A549 (cell line): ENCODE measurements around the gene CPZ. TPM values are rescaled to one million over a fixed set of nuclear protein-coding genes. Genes with fewer than 3 reads are reported as not detected.
A peak's percentile ranks its signal among the peaks of the same experiment; 100 is the strongest.

ENCODE experiments used
- ATAC-seq, 2 experiments: fragments of 200-7000 bp in 1 of 2; fragments of >200 bp in 1 of 2; cut with Nextera tagmentation in 1 of 2; cut with Tn5 transposase in 1 of 2; 3 replicates each; pipeline versions ENCODE4 v1.8.0 to v1.9.1; 2018 to 2020; ENCODE audit warnings: mild to moderate bottlenecking in 1 of 2, moderate library complexity in 1 of 2
- CTCF ChIA-PET: fragments of 300-600 bp; sonication (Branson Sonifier 250); formaldehyde crosslinking; extraction: SDS; loops from one replicate; lab custom pipeline; 2021; ENCODE audit warnings: antibody characterized with exemption, inconsistent platforms; lab: Yijun Ruan, JAX
- POLR2A ChIA-PET: fragments of 350-600 bp; formaldehyde crosslinking; extraction: SDS; loops from one replicate; lab custom pipeline; 2021; ENCODE audit warnings: antibody characterized with exemption, inconsistent platforms; lab: Yijun Ruan, JAX
- DNase-seq, 2 experiments: peaks; one replicate each; pipeline versions ENCODE4 v3.0.0 to v3.0.0-alpha.2; 2011 to 2016; ENCODE audit warnings: low read depth in 1 of 2, low spot score in 1 of 2
- FAIRE-seq: peaks from 2 replicates; lab custom pipeline; 2011; peaks lifted over from hg19 to GRCh38; lab: Jason Lieb, UNC
- H3K27ac ChIP-seq, 2 experiments: fragments of >200 bp; sonication (Bioruptor Twin); formaldehyde crosslinking; 3 replicates each; pipeline ENCODE4 v1.5.1; 2016 to 2017
- H3K4me1 ChIP-seq: fragments of >200 bp; sonication (Bioruptor Twin); formaldehyde crosslinking; 3 replicates; pipeline ENCODE4 v1.6.1; 2016
- H3K4me2 ChIP-seq: fragments of >200 bp; sonication (Bioruptor Twin); formaldehyde crosslinking; 3 replicates; pipeline ENCODE4 v1.6.1; 2016
- H3K4me3 ChIP-seq: fragments of >200 bp; sonication (Bioruptor Twin); formaldehyde crosslinking; 3 replicates; pipeline ENCODE4 v1.5.1; 2016
- H3K9me3 ChIP-seq: fragments of >200 bp; sonication (Bioruptor Twin); formaldehyde crosslinking; 3 replicates; pipeline ENCODE4 v1.6.1; 2016
- BHLHE40 ChIP-seq: IDR thresholded peaks from 2 replicates; pipeline ENCODE4 v1.6.1; 2012; ENCODE audit warnings: low read depth, low read length, inconsistent platforms
- CTCF ChIP-seq: fragments of >200 bp; sonication (Bioruptor Twin); formaldehyde crosslinking; IDR thresholded peaks from 3 replicates; pipeline ENCODE4 v1.5.1; 2016
- E2F6 ChIP-seq: IDR thresholded peaks from 2 replicates; pipeline ENCODE4 v1.6.1; 2012; ENCODE audit warnings: low read depth, borderline replicate concordance
- EHF ChIP-seq: fragments of 250-450 bp; sonication (Bioruptor Pico); IDR thresholded peaks from 2 replicates; pipeline ENCODE4 v1.5.0; 2020; ENCODE audit warnings: mild to moderate bottlenecking
- ESRRA ChIP-seq: fragments of 150-350 bp; IDR thresholded peaks from 2 replicates; pipeline ENCODE4 v1.6.1; 2014; ENCODE audit warnings: mild to moderate bottlenecking, low read length, borderline replicate concordance
- FOSB ChIP-seq: fragments of 250-450 bp; sonication (Bioruptor Pico); IDR thresholded peaks from 2 replicates; pipeline ENCODE4 v1.5.0; 2020; ENCODE audit warnings: mild to moderate bottlenecking, moderate library complexity
- GATA3 ChIP-seq: IDR thresholded peaks from 2 replicates; pipeline ENCODE4 v1.6.1; 2012; ENCODE audit warnings: borderline replicate concordance
- HOXB13 ChIP-seq: fragments of 250-450 bp; sonication (Bioruptor Pico); IDR thresholded peaks from 2 replicates; pipeline ENCODE4 v1.5.0; 2020; ENCODE audit warnings: low read depth, mild to moderate bottlenecking, moderate library complexity
- HOXB5 ChIP-seq: fragments of 250-450 bp; sonication (Bioruptor Pico); IDR thresholded peaks from 2 replicates; pipeline ENCODE4 v1.5.0; 2020; ENCODE audit warnings: mild to moderate bottlenecking, moderate library complexity
- MAFK ChIP-seq: fragments of 450-650 bp; IDR thresholded peaks from 2 replicates; pipeline ENCODE4 v1.6.1; 2014; ENCODE audit not compliant: partially characterized antibody
- PBX3 ChIP-seq: IDR thresholded peaks from 2 replicates; pipeline ENCODE4 v1.6.1; 2012
- PHF8 ChIP-seq: fragments of 200-600 bp; sonication (generic); IDR thresholded peaks from 2 replicates; pipeline ENCODE4 v1.6.1; 2016; ENCODE audit warnings: low read depth, mild to moderate bottlenecking, antibody characterized with exemption, moderate library complexity, borderline replicate concordance
- POLR2AphosphoS2 ChIP-seq: conservative IDR thresholded peaks from 2 replicates; pipeline ENCODE4 v1.6.1; 2012; ENCODE audit warnings: low read length, improper control_type of control experiment, inconsistent platforms
- RAD21 ChIP-seq, 2 experiments: fragments of >200 bp in 1 of 2; sonication (Bioruptor Twin) in 1 of 2; formaldehyde crosslinking in 1 of 2; IDR thresholded peaks in 1 of 2; conservative IDR thresholded peaks in 1 of 2; 2 replicates in 1 of 2; 3 replicates in 1 of 2; pipeline ENCODE4 v1.6.1; 2012 to 2018; ENCODE audit warnings: inconsistent platforms in 1 of 2
- REST ChIP-seq: fragments of 200-600 bp; sonication (generic); IDR thresholded peaks from 2 replicates; pipeline ENCODE4 v1.6.1; 2016; ENCODE audit warnings: antibody characterized with exemption, mild to moderate bottlenecking, moderate library complexity
- RFX5 ChIP-seq: fragments of 450-650 bp; IDR thresholded peaks from 2 replicates; pipeline ENCODE4 v1.7.1; 2014; ENCODE audit warnings: antibody characterized with exemption, mild to moderate bottlenecking, moderate library complexity
- ZC3H11A ChIP-seq: fragments of 450-650 bp; IDR thresholded peaks from 2 replicates; pipeline ENCODE4 v1.6.1; 2014; ENCODE audit warnings: antibody characterized with exemption, mild to moderate bottlenecking
- ZFP36 ChIP-seq: fragments of 450-650 bp; IDR thresholded peaks from 2 replicates; pipeline ENCODE4 v1.6.1; 2014; ENCODE audit warnings: borderline replicate concordance; ENCODE audit not compliant: partially characterized antibody
- WGBS: methylation state at CpG from one replicate; pipeline ENCODE4 v1.1.6; 2017; ENCODE audit errors: missing lambda C conversion rate; 5-methylcytosine and 5-hydroxymethylcytosine counted together
- polyA plus RNA-seq, 4 experiments: library from polyadenylated mRNA; depleted of rRNA in 3 of 4; stranded (reverse); fragments of >200 nt; fragmentation: RNase III in 1 of 4; extraction: RNeasy Plus Mini Kit Qiagen cat#74134 plus additional on column Dnase treatment in 1 of 4; gene quantifications; 2 replicates in 3 of 4; 3 replicates in 1 of 4; pipeline ENCODE4 v1.2.3, GENCODE V29; 2011 to 2017

Gene CPZ
- polyA plus RNA-seq, 2 of the 4 experiments (the other 2 are of a cell fraction), result 0.09 to 0.21 TPM

GRCh38 chr4:8564595-8564994 is 28.0 kb upstream of the CPZ start:
- Histone ChIP-seq H3K4me1 (peaks cover 11% of the 10 kb centered on the region; the same call in 2 of the 3 replicates), H3K9me3 (no peaks in the 10 kb centered on the region), H3K4me2 (no peak overlapping the region), H3K27ac (no peak overlapping the region), H3K4me3 (no peak overlapping the region)
- CTCF ChIA-PET, result interaction anchor here (0.7 to 1.1 kb wide), 2 partner anchors 95 to 123 kb away, joined by 3 to 4 read pairs; no protein-coding TSS in a partner anchor
- 13% methylated on average over 1 of the region's 1 CpG for WGBS
- DNase-seq, result no peak
- POLR2A ChIA-PET, result no interaction called here
- no peak for FAIRE-seq
- no peak for TF ChIP-seq PBX3
- no peak for TF ChIP-seq PHF8
- TF ChIP-seq ZC3H11A, result no peak
- TF ChIP-seq MAFK, result peak; percentile 50
- no peak for ATAC-seq

- POLR2A ChIA-PET, result no interaction called here
- TF ChIP-seq E2F6 (no peak), HOXB5 (CRISPR knock-in tag) (no peak), BHLHE40 (no peak), ESRRA (no peak), HOXB13 (CRISPR knock-in tag) (no peak), EHF (CRISPR knock-in tag) (no peak), GATA3 (no peak), POLR2AphosphoS2 (no peak), REST (no peak)
Observed at GRCh38 chr4:8568068-8568668, 24.4 kb upstream of the CPZ start.

GRCh38 chr4:8570201-8570600 is 22.4 kb upstream of the CPZ start:
- POLR2A ChIA-PET, result no interaction called here
- H3K9me3 ChIP-seq, result no peaks in the 10 kb centered on the region
- FAIRE-seq, result no peak
- 66% methylated on average over 1 of the region's 1 CpG for WGBS
- no peak overlapping the region for H3K4me2 ChIP-seq
- no peak overlapping the region for H3K27ac ChIP-seq
- TF ChIP-seq RFX5 (no peak), ZFP36 (no peak), RAD21 (conservative IDR thresholded peaks at IDR 0.05 in 1 of 2, IDR thresholded peaks at IDR 0.05 in 1 of 2) (no peak), CTCF (no peak), FOSB (CRISPR knock-in tag) (no peak)
- TF ChIP-seq, all 56 proteins: peak for 0
- ATAC-seq, result no peak
- no peak for DNase-seq
- CTCF ChIA-PET, result interaction anchor here (0.9 to 2.3 kb wide), 3 partner anchors 12 to 37 kb away, joined by 3 to 8 read pairs (median 5); no protein-coding TSS in a partner anchor
- Histone ChIP-seq H3K4me3 (no peak overlapping the region), H3K4me1 (no peaks in the 10 kb centered on the region)

More at GRCh38 chr4:8568068-8568668, 24.4 kb upstream of the CPZ start:
- WGBS, result 69% methylated on average over 5 of the region's 5 CpGs
- CTCF ChIA-PET, result interaction anchor here (1.2 to 2.3 kb wide), 3 partner anchors 18 to 39 kb away, joined by 3 to 8 read pairs (median 5); no protein-coding TSS in a partner anchor
- ATAC-seq (no peak), DNase-seq (no peak), FAIRE-seq (no peak)
- Histone ChIP-seq H3K4me1 (no peaks in the 10 kb centered on the region), H3K4me2 (no peak overlapping the region), H3K4me3 (no peak overlapping the region), H3K27ac (no peak overlapping the region), H3K9me3 (no peaks in the 10 kb centered on the region)
